Endometrial microvascular endothelial cells (primary cell): ENCODE data around the gene CLCN4. TPM values are rescaled to one million over a fixed set of nuclear protein-coding genes. Genes with fewer than 3 reads are reported as not detected.

ENCODE experiments used
- in situ Hi-C: cut with HindIII; loops from 2 replicates; pipeline ENCODE4 v1.10.0; 2017; ENCODE audit warnings: low sequenced_read_pairs, low pct_unique_long_range_greater_than_20kb; ENCODE audit errors: inconsistent ontology term
- total RNA-seq: library from RNA; depleted of rRNA; stranded (reverse); fragments of >200 nt; gene quantifications from one replicate; pipeline ENCODE4 v1.2.3, GENCODE V29; 2015; ENCODE audit errors: inconsistent ontology term

Gene CLCN4
- total RNA-seq, 1 donor from 2014 or later, result 5.9 TPM

- in situ Hi-C loops, result no loop called here
Observed at GRCh38 chrX:10126834-10127233, 29.9 kb upstream of the CLCN4 start.

GRCh38 chrX:10128386-10128785, 28.4 kb upstream of the CLCN4 start:
- in situ Hi-C loops, result no loop called here

GRCh38 chrX:10129229-10129628, 27.5 kb upstream of the CLCN4 start:
- in situ Hi-C loops, result no loop called here

GRCh38 chrX:10130354-10130753, 26.4 kb upstream of the CLCN4 start:
- in situ Hi-C loops, result no loop called here

GRCh38 chrX:10133980-10134676, 22.6 kb upstream of the CLCN4 start:
- in situ Hi-C loops, result no loop called here

- in situ Hi-C loops, result no loop called here
Observed at GRCh38 chrX:10134921-10135320, 21.9 kb upstream of the CLCN4 start.

GRCh38 chrX:10135561-10136399, 21.0 kb upstream of the CLCN4 start:
- in situ Hi-C loops, result no loop called here

- in situ Hi-C loops, result no loop called here
Observed at GRCh38 chrX:10138726-10139125, 18.0 kb upstream of the CLCN4 start.

GRCh38 chrX:10140264-10140663, 16.5 kb upstream of the CLCN4 start:
- in situ Hi-C loops, result no loop called here

- in situ Hi-C loops, result no loop called here
Observed at GRCh38 chrX:10142041-10142599, 14.7 kb upstream of the CLCN4 start.

- in situ Hi-C loops, result no loop called here
Observed at GRCh38 chrX:10143071-10143983, 13.4 kb upstream of the CLCN4 start.

- in situ Hi-C loops, result no loop called here
Observed at GRCh38 chrX:10146346-10146745, 10.4 kb upstream of the CLCN4 start.

GRCh38 chrX:10152086-10152485, 4.7 kb upstream of the CLCN4 start:
- in situ Hi-C loops, result no loop called here

GRCh38 chrX:10155137-10155536, 1.6 kb upstream of the CLCN4 start:
- in situ Hi-C loops, result no loop called here

GRCh38 chrX:10157032-10157341, 212 bp downstream of the CLCN4 start:
- in situ Hi-C loops, result no loop called here

GRCh38 chrX:10157543-10157942, 768 bp downstream of the CLCN4 start:
- in situ Hi-C loops, result no loop called here

GRCh38 chrX:10158279-10159144, 1.7 kb downstream of the CLCN4 start:
- in situ Hi-C loops, result no loop called here

- in situ Hi-C loops, result no loop called here
Observed at GRCh38 chrX:10159145-10159468, 2.3 kb downstream of the CLCN4 start.
